ENCODE data around the gene VPS29. TPM values are rescaled to one million over a fixed set of nuclear protein-coding genes. Genes with fewer than 3 reads are reported as not detected.
"Not testable (repeated sequence)": the region's sequence is repeated elsewhere in the genome, so short reads cannot be mapped to it uniquely, and the experiment has no call there.

VPS29 gene
- total RNA-seq, 2 donors from 2014 or later: 99.0 to 114 TPM

- not testable (repeated sequence) for DNase-seq, ATAC-seq
- intact Hi-C loops (cut with DNase I, micrococcal nuclease): loop anchor here in 1 of 2 donors (5.0 kb wide), 1 partner anchor 37 kb away; the partner anchor contains the start of genes RAD9B and VPS29
These were observed 36.1 kb downstream of the VPS29 start for GRCh38 chr12:110465765-110466164.

GRCh38 chr12:110465024-110465423, 36.9 kb downstream of the VPS29 start:
- no peak for ATAC-seq
- intact Hi-C loops (cut with DNase I, micrococcal nuclease): loop anchor here in 1 of 2 donors (5.0 kb wide), 1 partner anchor 37 kb away; the partner anchor contains the start of genes RAD9B and VPS29
- no peak for DNase-seq

DNA sequence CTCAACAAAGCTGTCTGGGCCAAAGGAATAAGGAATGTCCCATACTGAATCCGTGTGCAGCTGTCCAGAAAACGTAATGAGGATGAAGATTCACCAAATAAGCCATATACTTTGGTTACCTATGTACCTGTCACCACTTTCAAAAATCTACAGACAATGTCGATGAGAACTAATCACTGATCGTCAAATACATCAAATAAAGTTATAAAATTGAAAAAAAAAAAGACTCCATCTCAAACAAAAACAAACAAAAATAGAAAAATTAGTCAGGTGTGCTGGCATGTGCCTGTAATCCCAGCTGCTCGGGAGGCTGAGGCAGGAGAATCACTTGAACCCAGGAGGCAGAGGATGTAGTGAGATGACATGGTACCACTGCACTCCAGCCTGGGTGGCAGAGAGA, 40.7 kb downstream of the VPS29 start:
- ATAC-seq; DNase-seq; intact Hi-C loops (cut with DNase I, micrococcal nuclease): not testable (repeated sequence)

GRCh38 chr12:110458756-110459155, 43.2 kb downstream of the VPS29 start:
- intact Hi-C loops (cut with DNase I, micrococcal nuclease): no loop called here
- ATAC-seq (no peak), DNase-seq (no peak)

GRCh38 chr12:110453569-110454296, 48.2 kb downstream of the VPS29 start:
- intact Hi-C loops (cut with DNase I, micrococcal nuclease): no loop called here
- ATAC-seq: no peak
- no peak for DNase-seq

GRCh38 chr12:110451263-110451662, 50.6 kb downstream of the VPS29 start:
- no peak for ATAC-seq
- DNase-seq: no peak
- intact Hi-C loops (cut with DNase I, micrococcal nuclease): no loop called here

GRCh38 chr12:110449799-110450497, 52.0 kb downstream of the VPS29 start, which contains the start of gene ARPC3:
ARPC3 (minus strand) TSS chr12:110450337; CDS start chr12:110450260, 77 bp downstream.
- ATAC-seq: peak; percentile 97
- peak; percentile 95 to 97 for DNase-seq
- intact Hi-C loops (cut with DNase I, micrococcal nuclease): no loop called here

GRCh38 chr12:110444455-110444854, 57.5 kb downstream of the VPS29 start:
- DNase-seq: no peak
- intact Hi-C loops (cut with DNase I, micrococcal nuclease): no loop called here
- ATAC-seq: no peak

Other genes starting within 250 kb of the VPS29 start
- 100 to 1,000 TPM; 248 to 279 TPM for gene ATP2A2, start 220.9 kb downstream of the VPS29 start, total RNA-seq
- 10 to 100 TPM; 27.3 to 31.1 TPM for gene ANAPC7, start 98.4 kb downstream of the VPS29 start, total RNA-seq
- 100 to 1,000 TPM; 276 to 284 TPM for gene ARPC3, start 51.8 kb downstream of the VPS29 start, total RNA-seq
- 10 to 100 TPM in 1 of 2 donors, 1 to 10 TPM in 1; 8.1 to 10.2 TPM for gene GPN3, start 33.9 kb downstream of the VPS29 start, total RNA-seq
- gene FAM216A, start 33.3 kb downstream of the VPS29 start, total RNA-seq: 1 to 10 TPM; 1.5 to 1.6 TPM
- gene RAD9B, start 220 bp upstream of the VPS29 start, total RNA-seq: under 1 TPM; 0.25 to 0.37 TPM
- gene PPTC7, start 81.2 kb upstream of the VPS29 start, total RNA-seq: 10 to 100 TPM; 30.7 to 32.4 TPM
- 1 to 10 TPM; 8.0 to 9.1 TPM for gene TCTN1, start 112.0 kb upstream of the VPS29 start, total RNA-seq
- 1 to 10 TPM; 1.4 to 3.0 TPM for gene HVCN1, start 187.0 kb upstream of the VPS29 start, total RNA-seq
- 100 to 1,000 TPM; 165 to 178 TPM for gene PPP1CC, start 240.8 kb upstream of the VPS29 start, total RNA-seq